Pancreas (tissue), 10 donors: ENCODE measurements around the gene EXOSC10. TPM values are rescaled to one million over a fixed set of nuclear protein-coding genes. Genes with fewer than 3 reads are reported as not detected.

Source experiments
- ATAC-seq, 4 donors: fragments of 200-7000 bp; cut with Tn5 transposase; one replicate each; pipeline versions ENCODE4 v1.8.0 to v1.9.1; 2020; ENCODE audit warnings: mild to moderate bottlenecking in 4 of 4, moderate library complexity in 4 of 4
- DNase-seq, 6 donors: peaks; one replicate each; pipeline ENCODE4 v3.0.0-alpha.2; 2020
- FAIRE-seq: peaks from 2 replicates; lab custom pipeline; 2012; peaks lifted over from hg19 to GRCh38; lab: Jason Lieb, UNC
- H3K27ac ChIP-seq, 4 donors: fragments of 200-600 bp; sonication (generic); 1 replicate in 3 of 4; 2 replicates in 1 of 4; pipeline versions ENCODE4 v1.5.0 to v1.8.0; 2020
- H3K27me3 ChIP-seq, 4 donors: fragments of 200-600 bp; one replicate each; pipeline ENCODE4 v1.8.0; 2021
- H3K36me3 ChIP-seq, 3 donors: fragments of 200-600 bp; sonication (generic) in 1 of 3; one replicate each; pipeline versions ENCODE4 v1.5.0 to v1.8.0; 2020 to 2021
- H3K4me1 ChIP-seq, 3 donors: fragments of 200-600 bp; one replicate each; pipeline ENCODE4 v1.8.0; 2021
- H3K4me3 ChIP-seq, 4 donors: fragments of 200-600 bp; sonication (generic) in 2 of 4; one replicate each; pipeline versions ENCODE4 v1.5.0 to v1.8.0; 2020 to 2021
- H3K9me3 ChIP-seq, 4 donors: fragments of 200-600 bp; one replicate each; pipeline ENCODE4 v1.8.0; 2021
- WGBS, 2 donors: extraction: QIAGEN DNeasy Blood & Tissue Kit; methylation state at CpG; one replicate each; pipeline ENCODE4 v1.1.7; 2013; 5-methylcytosine and 5-hydroxymethylcytosine counted together
- intact Hi-C, 3 donors: fragments of 100-400 bp; cut with DNase I; formaldehyde crosslinking; loops; one replicate each; pipeline versions ENCODE4 v1.11.1 to v1.14.2; 2022
- polyA plus RNA-seq, 2 donors: library from polyadenylated mRNA; stranded (reverse); fragments of 200-250 nt; gene quantifications; one replicate each; pipeline ENCODE4 v1.2.3, GENCODE V29; 2013
- total RNA-seq, 6 donors: library from RNA; stranded (reverse); fragmentation: NEBNext Ultra II Directional in 4 of 6; extraction: Animal tissue kit (Norgen Biotek cat#: 25700) in 4 of 6; gene quantifications; one replicate each; pipeline versions ENCODE4 v1.2.1 to v1.2.4, GENCODE V29; 2021 to 2023
- TF ChIP-seq, protein P1 (sequence below), 4 donors: fragments of 200-600 bp; sonication (generic) in 3 of 4; IDR thresholded peaks; one replicate each; pipeline versions ENCODE4 v1.5.0 to v1.8.0; 2021; ENCODE audit warnings: antibody characterized with exemption in 4 of 4
- donor health status: healthy with polysubstance abuse.
- donor health status: DM: no; HTN: no; CAD: no; lungs with moderate emphysema.
- donor health status: DM: no; HTN: no; CAD: no.
- donor health status: control.
- donor health status: control.
- donor health status: Bipolar disorder and iron deficiency.
- donor health status: DM: yes; HTN: yes; CAD: no.
- donor health status: DM: no; HTN: no; CAD: no.
- donor health status: DM: no; HTN: no; CAD: no.
- donor health status: DM: yes; HTN: yes; CAD: no.

The EXOSC10 gene
- total RNA-seq = 10 to 100 TPM; 16.3 to 26.8 (median 20.6) TPM
- 10 to 100 TPM; 32.5 to 65.1 TPM for polyA plus RNA-seq

DNA sequence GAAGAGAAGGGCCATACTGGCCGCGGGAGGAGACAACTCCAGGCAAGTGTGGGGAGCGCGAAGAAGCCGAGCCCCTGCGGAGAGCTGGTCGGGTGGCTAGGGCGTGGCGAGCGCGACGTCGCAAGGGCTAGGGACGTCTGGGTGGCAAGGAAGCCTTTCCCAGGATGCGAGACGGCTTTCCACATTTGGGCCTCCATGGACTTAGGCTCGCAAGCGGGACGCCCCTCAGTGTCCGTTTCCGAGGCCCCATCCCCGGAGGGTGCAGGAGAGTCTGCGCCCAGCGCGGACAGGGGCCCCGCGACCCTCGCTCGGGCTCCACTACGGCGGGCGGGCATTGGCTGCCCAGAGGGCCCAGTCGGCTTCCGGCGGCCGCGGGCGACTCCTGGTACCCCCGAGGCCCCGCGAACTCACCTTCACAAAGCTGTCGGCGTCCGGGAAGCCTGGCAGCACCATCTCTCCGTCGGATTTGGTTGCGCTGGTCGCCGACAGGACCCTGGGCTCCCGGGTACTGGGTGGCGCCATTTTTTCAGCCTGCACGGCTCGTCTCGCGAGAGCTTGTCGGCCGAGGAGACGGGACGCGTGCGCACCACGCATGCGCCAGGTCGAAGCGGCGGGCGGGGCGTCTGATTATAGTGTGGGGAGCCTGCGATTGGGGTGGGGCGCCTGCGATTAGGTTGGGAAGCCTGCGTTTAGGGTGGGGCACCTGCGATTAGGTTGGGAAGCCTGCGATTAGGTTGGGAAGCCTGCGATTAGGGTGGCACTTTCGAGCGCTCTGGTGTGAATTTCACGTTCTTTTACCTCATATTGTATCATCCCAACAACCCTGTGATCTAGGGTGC is at the start of gene EXOSC10:
TSS of gene EXOSC10 (minus strand) at position 560 of the 839 bp plus-strand sequence. CDS start at position 522, 38 bp downstream.
- Histone ChIP-seq H3K27me3 (no peaks in the 10 kb centered on the region), H3K4me3 (peak within 1 kb of the TSS; percentile 98 to 100 (median 98)), H3K9me3 (no peaks in the 10 kb centered on the region), H3K4me1 (peaks cover 0 to 10% (median 7%) of the 10 kb centered on the region in 3 donors), H3K27ac (peak within 1 kb of the TSS; percentile 41 to 80 (median 72)), H3K36me3 (peaks cover 0 to 16% (median 0%) of the 10 kb centered on the region in 3 donors)
- ATAC-seq (peak; percentile 98 to 100 (median 99)), FAIRE-seq (no peak), DNase-seq (peak; percentile 89 to 99 (median 93))
- 0% methylated on average over 71 to 78 of the region's 78 CpGs for WGBS, 2 donors
- intact Hi-C loops = no loop called here
- TF ChIP-seq, protein P1, sequence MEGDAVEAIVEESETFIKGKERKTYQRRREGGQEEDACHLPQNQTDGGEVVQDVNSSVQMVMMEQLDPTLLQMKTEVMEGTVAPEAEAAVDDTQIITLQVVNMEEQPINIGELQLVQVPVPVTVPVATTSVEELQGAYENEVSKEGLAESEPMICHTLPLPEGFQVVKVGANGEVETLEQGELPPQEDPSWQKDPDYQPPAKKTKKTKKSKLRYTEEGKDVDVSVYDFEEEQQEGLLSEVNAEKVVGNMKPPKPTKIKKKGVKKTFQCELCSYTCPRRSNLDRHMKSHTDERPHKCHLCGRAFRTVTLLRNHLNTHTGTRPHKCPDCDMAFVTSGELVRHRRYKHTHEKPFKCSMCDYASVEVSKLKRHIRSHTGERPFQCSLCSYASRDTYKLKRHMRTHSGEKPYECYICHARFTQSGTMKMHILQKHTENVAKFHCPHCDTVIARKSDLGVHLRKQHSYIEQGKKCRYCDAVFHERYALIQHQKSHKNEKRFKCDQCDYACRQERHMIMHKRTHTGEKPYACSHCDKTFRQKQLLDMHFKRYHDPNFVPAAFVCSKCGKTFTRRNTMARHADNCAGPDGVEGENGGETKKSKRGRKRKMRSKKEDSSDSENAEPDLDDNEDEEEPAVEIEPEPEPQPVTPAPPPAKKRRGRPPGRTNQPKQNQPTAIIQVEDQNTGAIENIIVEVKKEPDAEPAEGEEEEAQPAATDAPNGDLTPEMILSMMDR (IDR thresholded peaks at IDR 0.05) = no peak

DNA sequence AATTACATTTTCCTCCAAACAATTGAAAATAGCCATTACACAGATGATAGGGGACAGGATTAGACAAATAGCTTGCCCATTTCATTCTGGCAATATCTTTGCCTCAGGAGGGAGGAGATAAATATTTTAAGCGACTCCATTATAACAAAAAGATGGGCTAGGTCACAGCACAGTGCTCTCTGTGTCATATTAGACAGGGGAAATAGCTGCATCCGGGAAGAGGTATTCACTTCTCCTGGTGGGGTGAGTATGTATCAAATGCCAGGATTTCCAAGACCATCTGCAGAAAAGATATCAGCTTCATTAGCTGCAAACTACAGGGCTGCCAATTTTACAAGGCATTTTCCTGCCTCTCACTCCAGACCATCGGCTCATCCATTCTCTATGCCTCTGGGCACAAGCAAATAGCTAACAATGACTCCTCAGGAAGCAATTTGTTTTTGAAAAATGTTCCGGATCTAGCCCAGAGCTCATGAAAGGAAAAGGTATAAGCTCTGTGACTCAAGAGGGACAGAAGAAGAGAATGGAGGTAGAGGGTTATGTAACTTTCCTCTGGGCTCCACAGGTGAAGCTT is 47.6 kb upstream of the EXOSC10 start:
- DNase-seq = no peak
- no peak overlapping the region for H3K4me3 ChIP-seq
- TF ChIP-seq, protein P1 (IDR thresholded peaks at IDR 0.05) = no peak
- no peaks in the 10 kb centered on the region for H3K4me1 ChIP-seq
- WGBS, 2 donors = 89 to 93% methylated on average over 4 of the region's 4 CpGs
- ATAC-seq = no peak
- FAIRE-seq = no peak
- intact Hi-C loops = no loop called here
- H3K9me3 ChIP-seq = no peaks in the 10 kb centered on the region
- H3K27ac ChIP-seq = no peak overlapping the region
- H3K36me3 ChIP-seq = peaks cover 0 to 56% (median 12%) of the 10 kb centered on the region in 3 donors
- no peaks in the 10 kb centered on the region for H3K27me3 ChIP-seq

DNA sequence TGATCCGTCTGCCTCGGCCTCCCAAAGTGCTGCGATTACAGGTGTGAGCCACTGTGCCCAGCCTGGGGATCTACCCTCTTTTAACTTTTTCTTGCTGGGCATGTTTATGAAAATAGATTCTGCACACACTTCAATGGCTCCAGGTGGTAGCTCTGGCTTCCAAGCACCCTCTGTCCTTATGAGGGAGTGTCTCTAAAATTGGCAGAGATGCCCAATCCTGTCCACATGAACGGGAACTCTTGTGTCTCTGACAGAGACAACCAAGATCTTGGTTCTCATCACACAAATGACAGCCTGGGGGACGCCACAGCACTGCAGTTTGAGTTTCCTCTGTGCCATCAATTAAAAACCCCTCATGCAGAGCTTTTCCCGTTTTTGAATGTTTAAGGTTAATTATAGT is 46.1 kb upstream of the EXOSC10 start:
- intact Hi-C loops = no loop called here
- FAIRE-seq = no peak
- TF ChIP-seq, protein P1 (IDR thresholded peaks at IDR 0.05) = no peak
- Histone ChIP-seq H3K9me3 (no peaks in the 10 kb centered on the region), H3K4me3 (no peak overlapping the region), H3K4me1 (no peaks in the 10 kb centered on the region), H3K27ac (no peak overlapping the region), H3K36me3 (peaks cover 0 to 56% (median 12%) of the 10 kb centered on the region in 3 donors), H3K27me3 (no peaks in the 10 kb centered on the region)
- no peak for ATAC-seq
- WGBS, 2 donors = 87 to 92% methylated on average over 6 of the region's 6 CpGs
- DNase-seq = no peak

DNA sequence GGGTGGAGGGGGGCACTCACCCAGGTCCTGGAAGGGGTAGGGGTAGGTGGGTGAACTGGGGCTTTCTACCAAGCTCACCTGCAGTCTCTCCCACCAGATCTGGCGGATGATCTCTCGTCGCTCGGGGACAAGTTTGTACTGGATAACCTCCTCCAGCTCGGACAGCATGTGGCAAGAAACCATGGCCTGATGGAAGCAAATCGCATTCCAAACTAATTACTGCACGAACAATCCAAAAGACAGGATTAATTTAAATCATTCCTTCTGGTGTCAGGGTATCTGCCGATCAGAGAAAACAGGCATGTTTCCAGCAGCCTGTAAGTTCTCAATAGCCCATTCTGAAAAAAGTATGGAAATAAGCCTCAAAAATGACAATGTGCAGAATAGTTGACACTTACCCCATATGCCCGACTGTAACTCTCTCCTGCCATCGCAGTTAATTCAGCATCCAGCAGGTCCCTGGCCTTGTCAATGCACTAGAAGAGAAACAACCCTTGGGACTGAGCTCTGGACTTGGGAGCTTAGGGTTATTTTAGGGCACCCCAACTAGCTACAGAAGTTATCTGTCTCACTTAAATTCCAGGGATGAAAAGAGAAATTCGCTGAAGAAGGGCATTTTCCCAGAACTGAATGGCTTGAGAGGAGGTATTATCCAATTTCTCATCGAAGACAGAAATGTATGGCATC is 45.0 kb upstream of the EXOSC10 start:
- TF ChIP-seq, protein P1 (IDR thresholded peaks at IDR 0.05) = no peak
- H3K4me3 ChIP-seq = no peak overlapping the region
- ATAC-seq (no peak), DNase-seq (no peak), FAIRE-seq (no peak)
- no peaks in the 10 kb centered on the region for H3K4me1 ChIP-seq
- H3K27ac ChIP-seq = no peak overlapping the region
- no peaks in the 10 kb centered on the region for H3K9me3 ChIP-seq
- WGBS, 2 donors = 80% methylated on average over 12 of the region's 12 CpGs
- no peaks in the 10 kb centered on the region for H3K27me3 ChIP-seq
- H3K36me3 ChIP-seq = peaks cover 0 to 51% (median 12%) of the 10 kb centered on the region in 3 donors
- intact Hi-C loops = no loop called here
